BE2C (cell line): ENCODE results near the gene HTR3B.
A peak's percentile ranks its signal among the peaks of the same experiment; 100 is the strongest.

ENCODE experiments used
- DNase-seq: peaks from one replicate; pipeline ENCODE4 v3.0.0-alpha.2; 2020
- H3K27me3 ChIP-seq: fragments of 250-450 bp; sonication (Bioruptor Pico); 2 replicates; pipeline ENCODE4 v1.5.1; 2020; ENCODE audit warnings: mild to moderate bottlenecking
- H3K36me3 ChIP-seq: fragments of 250-450 bp; sonication (Bioruptor Pico); 2 replicates; pipeline ENCODE4 v1.5.1; 2020; ENCODE audit warnings: mild to moderate bottlenecking
- H3K4me1 ChIP-seq: fragments of 250-450 bp; sonication (Bioruptor Pico); 2 replicates; pipeline ENCODE4 v1.5.1; 2020
- H3K4me3 ChIP-seq: 2 replicates; pipeline ENCODE4 v1.5.1; 2011; ENCODE audit warnings: low read depth, low read length
- H3K9me3 ChIP-seq: fragments of 250-450 bp; sonication (Bioruptor Pico); 2 replicates; pipeline ENCODE4 v1.5.1; 2020
- CTCF ChIP-seq: IDR thresholded peaks from 2 replicates; pipeline ENCODE4 v1.5.1; 2012; ENCODE audit warnings: mild to moderate bottlenecking, low read depth, low read length

HTR3B gene

DNA sequence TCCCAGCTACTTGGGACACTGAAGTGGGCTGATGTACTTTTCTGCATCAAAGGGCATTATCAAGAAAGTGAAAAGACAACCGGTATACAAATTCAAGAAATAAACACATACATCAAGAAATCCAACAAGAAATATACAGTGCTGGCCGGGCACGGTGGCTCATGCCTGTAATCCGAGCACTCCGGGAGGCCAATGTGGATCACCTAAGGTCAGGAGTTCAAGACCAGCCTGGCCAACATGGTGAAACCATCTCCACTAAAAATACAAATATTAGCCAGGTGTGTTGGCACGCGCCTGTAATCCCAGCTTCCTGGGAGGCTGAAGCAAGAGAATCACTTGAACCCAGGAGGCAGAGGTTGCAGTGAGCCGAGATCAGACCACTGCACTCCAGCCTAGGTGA, 38.7 kb upstream of the HTR3B start:
- H3K9me3 ChIP-seq: no peaks in the 10 kb centered on the region

DNA sequence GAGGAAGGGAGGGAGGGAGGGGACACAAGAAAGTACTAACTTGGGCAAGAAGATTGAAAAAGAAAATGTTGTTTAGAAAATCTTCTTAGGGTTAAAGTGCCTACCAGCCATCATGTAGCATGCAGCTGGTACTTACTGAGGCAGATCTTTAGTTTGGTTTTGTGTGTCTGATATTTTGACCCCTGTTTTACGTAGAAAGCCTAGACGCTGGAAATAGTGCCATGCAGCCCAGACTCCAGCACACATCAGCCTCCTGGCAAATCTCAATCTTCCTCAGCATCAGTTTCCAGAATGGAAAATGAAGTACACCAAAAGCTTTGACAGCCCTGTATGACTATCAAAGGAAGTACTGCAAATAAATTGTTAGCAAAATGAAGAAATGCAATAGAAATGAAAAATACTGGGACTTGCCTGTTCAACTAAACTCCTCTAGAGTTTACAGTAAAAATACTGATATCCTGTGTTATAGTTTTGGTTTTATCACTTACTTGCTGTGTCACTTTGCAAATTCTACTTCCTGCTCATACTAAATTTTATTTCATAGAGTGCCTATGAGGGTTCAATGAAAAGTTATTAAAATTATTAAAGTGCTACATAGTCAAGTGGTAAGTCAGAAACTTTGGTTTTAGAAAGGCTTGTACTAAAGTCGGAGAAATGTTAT, 36.6 kb upstream of the HTR3B start:
- no peak for TF ChIP-seq CTCF
- DNase-seq: no peak
- H3K36me3 ChIP-seq: peaks cover 6% of the 10 kb centered on the region; the same call in 1 of the 2 replicates
- H3K4me1 ChIP-seq: no peaks in the 10 kb centered on the region
- H3K9me3 ChIP-seq: no peaks in the 10 kb centered on the region
- H3K4me3 ChIP-seq: no peak overlapping the region
- no peaks in the 10 kb centered on the region for H3K27me3 ChIP-seq

More for the DNA sequence above, 38.7 kb upstream of the HTR3B start:
- Histone ChIP-seq H3K36me3 (peaks cover 6% of the 10 kb centered on the region; the same call in 1 of the 2 replicates), H3K4me3 (no peak overlapping the region), H3K4me1 (no peaks in the 10 kb centered on the region), H3K27me3 (no peaks in the 10 kb centered on the region)
- no peak for TF ChIP-seq CTCF
- no peak for DNase-seq

DNA sequence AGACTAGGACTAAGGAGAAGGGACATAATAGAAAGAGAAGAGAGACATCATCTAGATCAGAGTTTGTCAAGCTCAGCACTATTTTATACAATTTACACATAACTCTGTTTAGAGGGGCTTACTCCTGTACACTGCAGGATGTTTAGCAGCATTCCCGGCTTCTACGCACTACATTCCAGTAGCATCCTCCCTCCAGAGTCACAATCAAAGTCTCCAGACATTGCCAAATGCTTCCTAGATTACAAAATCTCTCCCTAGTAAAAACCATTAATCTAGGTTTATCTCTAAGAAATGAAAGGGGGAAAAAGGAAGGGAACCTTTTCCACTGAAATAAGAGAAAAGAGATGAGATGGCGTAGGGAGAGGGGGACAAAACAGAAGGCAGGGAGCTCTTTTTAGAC, 33.3 kb upstream of the HTR3B start:
- peaks cover 1% of the 10 kb centered on the region; the same call in 1 of the 2 replicates for H3K4me1 ChIP-seq
- no peak for DNase-seq
- H3K36me3 ChIP-seq: peaks cover 6% of the 10 kb centered on the region; the same call in 1 of the 2 replicates
- H3K27me3 ChIP-seq: no peaks in the 10 kb centered on the region
- TF ChIP-seq CTCF: no peak
- H3K4me3 ChIP-seq: no peak overlapping the region
- no peaks in the 10 kb centered on the region for H3K9me3 ChIP-seq

DNA sequence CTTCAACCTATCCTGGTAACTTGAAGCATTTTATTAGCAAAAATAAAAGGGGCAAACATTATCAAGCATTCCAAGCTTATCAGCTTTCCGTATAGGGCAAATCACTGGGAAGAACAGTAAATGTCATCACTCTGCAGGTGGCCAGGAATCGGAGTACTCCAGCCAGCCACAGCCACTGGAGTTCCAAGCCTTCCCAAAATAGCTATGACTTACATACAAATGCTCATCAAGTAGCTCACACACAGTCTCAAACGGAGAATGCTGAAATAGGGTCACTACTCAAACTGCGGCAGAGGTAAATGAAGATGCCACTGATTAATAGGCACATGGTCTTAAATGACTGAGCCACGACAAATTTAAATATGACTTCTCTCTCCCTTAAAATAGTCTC, 31.4 kb upstream of the HTR3B start:
- no peak for TF ChIP-seq CTCF
- DNase-seq: no peak
- Histone ChIP-seq H3K4me3 (no peak overlapping the region; the same call in 1 of the 2 replicates), H3K27me3 (no peaks in the 10 kb centered on the region), H3K36me3 (no peaks in the 10 kb centered on the region), H3K9me3 (no peaks in the 10 kb centered on the region), H3K4me1 (peaks cover 3% of the 10 kb centered on the region; the same call in 1 of the 2 replicates)

DNA sequence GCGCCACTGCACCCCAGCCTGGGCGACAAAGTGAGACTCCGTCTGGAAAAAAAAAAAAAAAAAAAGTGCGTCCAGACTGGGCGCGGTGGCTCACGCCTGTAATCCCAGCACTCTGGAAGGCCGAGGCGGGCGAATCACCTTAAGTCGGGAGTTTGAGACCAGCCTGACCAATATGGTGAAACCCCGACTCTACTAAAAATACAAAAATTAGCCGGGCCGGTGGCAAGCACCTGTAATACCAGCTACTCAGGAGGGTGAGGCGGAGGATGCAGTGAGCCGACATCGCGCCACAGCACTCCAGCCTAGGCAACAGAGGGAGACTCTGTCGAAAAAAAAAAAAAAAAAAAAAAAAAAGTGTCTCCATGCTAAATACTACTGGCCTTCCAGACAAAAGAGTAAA, 30.5 kb upstream of the HTR3B start:
- H3K4me3 ChIP-seq: peak overlapping the region; percentile 80
- H3K4me1 ChIP-seq: peaks cover 3% of the 10 kb centered on the region; the same call in 1 of the 2 replicates
- no peaks in the 10 kb centered on the region for H3K9me3 ChIP-seq
- DNase-seq: no peak
- no peaks in the 10 kb centered on the region for H3K36me3 ChIP-seq
- no peak for TF ChIP-seq CTCF
- no peaks in the 10 kb centered on the region for H3K27me3 ChIP-seq

DNA sequence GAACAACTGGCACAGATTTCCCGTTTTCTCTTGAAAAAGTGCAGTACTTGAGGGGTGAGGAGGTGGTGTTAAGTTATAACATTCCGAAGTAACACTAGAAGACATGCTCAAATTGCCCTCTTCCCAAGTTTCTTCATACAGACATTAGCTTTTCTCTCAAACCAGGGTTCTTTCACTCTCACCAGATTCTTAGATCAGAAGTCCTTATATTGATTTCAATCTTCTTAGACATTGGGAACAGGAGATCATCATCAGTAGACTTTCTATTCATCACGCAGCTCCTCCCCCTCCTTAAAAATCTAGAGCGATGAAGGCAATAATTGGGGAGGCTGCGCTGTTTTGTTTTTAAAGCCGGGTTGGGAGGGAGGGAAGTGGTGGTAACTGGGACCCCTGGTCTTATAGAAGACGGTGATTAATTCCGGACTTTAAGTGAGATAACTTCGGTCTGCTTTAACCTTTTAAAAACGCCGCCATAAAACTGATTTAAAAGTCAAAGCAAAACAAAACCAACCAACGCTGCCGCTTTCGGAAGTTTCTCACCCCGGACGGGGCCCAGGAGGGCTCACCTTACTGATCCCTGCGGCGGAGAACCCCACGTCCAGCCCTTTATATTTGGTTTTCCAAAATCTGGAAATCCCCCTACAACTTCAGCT, 29.9 kb upstream of the HTR3B start:
- Histone ChIP-seq H3K4me1 (peaks cover 3% of the 10 kb centered on the region; the same call in 1 of the 2 replicates), H3K27me3 (no peaks in the 10 kb centered on the region)
- DNase-seq: no peak

More for the DNA sequence above, 29.9 kb upstream of the HTR3B start:
- peak overlapping the region; percentile 80 for H3K4me3 ChIP-seq
- H3K9me3 ChIP-seq: no peaks in the 10 kb centered on the region
- H3K36me3 ChIP-seq: no peaks in the 10 kb centered on the region
- TF ChIP-seq CTCF: no peak
